ENCODE results near the gene B3GAT3.

- TF ChIP-seq POLR2AphosphoS5 (IDR thresholded peaks at IDR 0.05) = no peak
- TF ChIP-seq CTCF (IDR thresholded peaks at IDR 0.05) = no peak
- no peak for TF ChIP-seq EP300 (IDR thresholded peaks at IDR 0.05)
- TF ChIP-seq POLR2A (IDR thresholded peaks at IDR 0.05) = no peak
Measured at GRCh38 chr11:62610403-62610802, 11.4 kb downstream of the B3GAT3 start.
